ENCODE data around the gene NOG.

NOG gene

GRCh38 chr17:56638591-56639051 lies 45.1 kb downstream of the NOG start:
- DNase-seq, result no peak

- no peak for DNase-seq
Observed at GRCh38 chr17:56639517-56639916, 46.0 kb downstream of the NOG start.

- no peak for DNase-seq
Observed at GRCh38 chr17:56640116-56640515, 46.6 kb downstream of the NOG start.

DNA sequence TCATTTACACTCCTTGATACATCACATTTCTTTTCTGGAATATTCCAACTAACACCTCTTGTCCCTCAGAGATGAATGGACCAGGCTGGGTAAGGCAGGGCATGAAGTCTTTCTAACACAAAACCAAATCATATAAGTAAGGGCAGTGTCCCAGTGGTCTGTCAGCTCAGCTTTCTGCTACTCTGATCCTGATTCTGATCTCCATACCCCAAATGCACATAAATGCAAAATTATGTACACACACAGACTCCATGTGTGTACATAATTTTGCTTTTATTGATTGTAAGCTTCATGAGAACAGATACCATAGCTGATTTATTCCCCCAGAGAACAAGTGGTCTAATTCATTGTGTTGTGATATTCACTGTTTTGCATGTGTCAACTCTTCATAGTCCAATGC lies 47.9 kb downstream of the NOG start:
- no peak for DNase-seq

DNA sequence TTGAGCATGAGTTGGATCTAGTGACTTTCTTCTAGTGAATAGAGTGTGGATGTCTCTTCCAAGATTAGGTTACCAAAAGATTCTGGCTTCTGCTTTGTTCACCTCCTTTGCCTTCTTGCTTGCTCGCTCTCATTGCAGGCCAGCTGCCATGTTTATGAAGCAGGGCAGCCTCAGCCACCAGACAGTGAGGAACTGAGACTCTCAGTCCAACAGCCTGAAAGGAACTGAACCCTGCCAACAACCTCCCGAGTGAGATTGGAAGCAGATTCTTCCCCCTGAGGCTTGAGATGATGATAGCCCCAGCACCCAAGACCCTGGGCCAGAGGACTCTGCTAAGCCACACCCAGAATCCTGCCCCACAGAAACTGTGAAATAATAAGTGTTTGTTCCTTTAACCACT lies 48.4 kb downstream of the NOG start:
- no peak for DNase-seq

GRCh38 chr17:56642424-56642823 lies 48.9 kb downstream of the NOG start:
- DNase-seq, result no peak

Measured in activated T-cell treated with anti-CD3 and anti-CD28 coated beads, Interleukin-2, amount 50 U/mL, for 48 hours (primary cell).